Cardiac muscle cell (in vitro differentiated cells and primary cell): ENCODE results near the gene LNP1. TPM values are rescaled to one million over a fixed set of nuclear protein-coding genes. Genes with fewer than 3 reads are reported as not detected.

Experiments
- DNase-seq, 2 donors: peaks; one replicate each; pipeline versions ENCODE4 v3.0.0 to v3.0.0-alpha.2; 2010 to 2017; ENCODE audit warnings: low read depth in 1 of 2, low spot score in 1 of 2
- H3K27ac ChIP-seq: fragments of 200-600 bp; sonication (generic); 2 replicates; pipeline ENCODE4 v1.5.1; 2016
- H3K27me3 ChIP-seq: fragments of 200-600 bp; sonication (generic); 2 replicates; pipeline ENCODE4 v1.6.0; 2016; ENCODE audit warnings: control low read depth
- H3K36me3 ChIP-seq: fragments of 200-600 bp; sonication (generic); 2 replicates; pipeline ENCODE4 v1.5.1; 2016; ENCODE audit warnings: control low read depth
- H3K4me1 ChIP-seq: fragments of 200-600 bp; sonication (generic); 2 replicates; pipeline ENCODE4 v1.8.1; 2017; ENCODE audit warnings: low read depth, mild to moderate bottlenecking, mixed run types
- H3K4me3 ChIP-seq: fragments of 200-600 bp; sonication (generic); 2 replicates; pipeline ENCODE4 v1.5.1; 2016; ENCODE audit warnings: mild to moderate bottlenecking
- H3K9me3 ChIP-seq: fragments of 200-600 bp; sonication (generic); 2 replicates; pipeline ENCODE4 v1.5.1; 2017; ENCODE audit warnings: low read depth, mild to moderate bottlenecking, control low read depth
- CTCF ChIP-seq: IDR thresholded peaks from 2 replicates; pipeline ENCODE4 v1.5.1; 2012; ENCODE audit warnings: low read depth, mild to moderate bottlenecking, low read length
- polyA plus RNA-seq: library from polyadenylated mRNA; unstranded; fragments of >200 nt; fragmentation: Nextera tagmentation; extraction: Ambion mirVana; gene quantifications from 2 replicates; pipeline ENCODE4 v1.2.1, GENCODE V29; 2016
- total RNA-seq: library from RNA; depleted of rRNA; stranded (reverse); fragments of >200 nt; gene quantifications from 2 replicates; pipeline ENCODE4 v1.2.3, GENCODE V29; 2016

The LNP1 gene
- total and polyA plus RNA-seq, 2 experiments from 2014 or later: 18.3 to 23.1 TPM

GRCh38 chr3:100404250-100404548, 2.9 kb downstream of the LNP1 start:
- Histone ChIP-seq H3K27me3 (no peaks in the 10 kb centered on the region), H3K36me3 (no peaks in the 10 kb centered on the region), H3K27ac (peak overlapping the region; percentile 78), H3K4me1 (peaks cover 12% of the 10 kb centered on the region), H3K9me3 (no peaks in the 10 kb centered on the region), H3K4me3 (peak overlapping the region; percentile 94)
- DNase-seq: no peak
- TF ChIP-seq CTCF: no peak

GRCh38 chr3:100407164-100407563, 5.8 kb downstream of the LNP1 start:
- Histone ChIP-seq H3K9me3 (no peaks in the 10 kb centered on the region), H3K4me3 (no peak overlapping the region), H3K4me1 (peaks cover 6% of the 10 kb centered on the region), H3K27me3 (no peaks in the 10 kb centered on the region), H3K36me3 (no peaks in the 10 kb centered on the region), H3K27ac (no peak overlapping the region)
- no peak for TF ChIP-seq CTCF
- no peak for DNase-seq

- TF ChIP-seq CTCF: no peak
- Histone ChIP-seq H3K27ac (no peak overlapping the region), H3K9me3 (no peaks in the 10 kb centered on the region), H3K36me3 (no peaks in the 10 kb centered on the region), H3K4me1 (peaks cover 6% of the 10 kb centered on the region), H3K4me3 (no peak overlapping the region), H3K27me3 (no peaks in the 10 kb centered on the region)
- no peak for DNase-seq
These were observed 6.7 kb downstream of the LNP1 start for GRCh38 chr3:100407977-100408532.

- H3K4me3 ChIP-seq: no peak overlapping the region
- DNase-seq: no peak
- no peaks in the 10 kb centered on the region for H3K36me3 ChIP-seq
- TF ChIP-seq CTCF: no peak
- H3K4me1 ChIP-seq: no peaks in the 10 kb centered on the region
- no peaks in the 10 kb centered on the region for H3K27me3 ChIP-seq
- no peak overlapping the region for H3K27ac ChIP-seq
- H3K9me3 ChIP-seq: no peaks in the 10 kb centered on the region
These were observed 10.0 kb downstream of the LNP1 start for GRCh38 chr3:100411091-100411982.

GRCh38 chr3:100412912-100413590, 11.7 kb downstream of the LNP1 start:
- TF ChIP-seq CTCF: no peak
- Histone ChIP-seq H3K36me3 (no peaks in the 10 kb centered on the region), H3K27me3 (no peaks in the 10 kb centered on the region), H3K9me3 (no peaks in the 10 kb centered on the region), H3K4me1 (no peaks in the 10 kb centered on the region), H3K27ac (peak overlapping the region; percentile 39), H3K4me3 (no peak overlapping the region)
- no peak for DNase-seq
